ENCODE data around the gene BLTP2.

Gene BLTP2

GRCh38 chr17:28597606-28598383, 47.2 kb downstream of the BLTP2 start:
- peak overlapping the region; percentile 84 for H3K27ac ChIP-seq

More at GRCh38 chr17:28597606-28598383, 47.2 kb downstream of the BLTP2 start:
- TF ChIP-seq ZFX (IDR thresholded peaks at IDR 0.05) (no peak), CTCF (conservative IDR thresholded peaks at IDR 0.05) (no peak)
